ENCODE results near the gene CTIF. TPM values are rescaled to one million over a fixed set of nuclear protein-coding genes. Genes with fewer than 3 reads are reported as not detected.

The CTIF gene
- total and polyA plus RNA-seq, 12 donors, result 20.5 to 159 (median 57.0) TPM

- no peak for DNase-seq
- WGBS, 4 donors, result 80 to 85% (median 84%) methylated on average over 5 of the region's 5 CpGs
- Histone ChIP-seq H3K27ac (no peak overlapping the region), H3K4me3 (no peak overlapping the region), H3K4me1 (replicated peaks in 1 of 2) (no peaks in the 10 kb centered on the region), H3K27me3 (no peaks in the 10 kb centered on the region), H3K36me3 (replicated peaks in 1 of 2) (no peaks in the 10 kb centered on the region), H3K9me3 (replicated peaks in 1 of 3) (no peaks in the 10 kb centered on the region)
- no peak for TF ChIP-seq CTCF (IDR thresholded peaks at IDR 0.05)
- no peak for TF ChIP-seq POLR2A (IDR thresholded peaks at IDR 0.05)
- intact Hi-C loops (cut with DNase I), result no loop called here
Observed at GRCh38 chr18:48519431-48520100, 19.3 kb upstream of the CTIF start.

GRCh38 chr18:48521723-48522122, 17.1 kb upstream of the CTIF start:
- Histone ChIP-seq H3K36me3 (replicated peaks in 1 of 2) (no peaks in the 10 kb centered on the region), H3K4me1 (replicated peaks in 1 of 2) (no peaks in the 10 kb centered on the region), H3K4me3 (no peak overlapping the region), H3K27me3 (no peaks in the 10 kb centered on the region), H3K9me3 (replicated peaks in 1 of 3) (no peaks in the 10 kb centered on the region), H3K27ac (no peak overlapping the region)
- intact Hi-C loops (cut with DNase I), result no loop called here
- DNase-seq, result no peak
- TF ChIP-seq CTCF (IDR thresholded peaks at IDR 0.05) (no peak), POLR2A (IDR thresholded peaks at IDR 0.05) (no peak)
- 87 to 100% (median 90%) methylated on average over 4 to 5 of the region's 5 CpGs for WGBS, 4 donors

- no peaks in the 10 kb centered on the region for H3K27me3 ChIP-seq
- no peaks in the 10 kb centered on the region for H3K36me3 ChIP-seq (replicated peaks in 1 of 2)
- H3K9me3 ChIP-seq (replicated peaks in 1 of 3), result no peaks in the 10 kb centered on the region
- TF ChIP-seq POLR2A (IDR thresholded peaks at IDR 0.05), result no peak
- no peak for TF ChIP-seq CTCF (IDR thresholded peaks at IDR 0.05)
- intact Hi-C loops (cut with DNase I), result no loop called here
- DNase-seq, result no peak
- H3K4me3 ChIP-seq, result no peak overlapping the region
- H3K4me1 ChIP-seq (replicated peaks in 1 of 2), result no peaks in the 10 kb centered on the region
- H3K27ac ChIP-seq, result no peak overlapping the region
Observed at GRCh38 chr18:48525671-48526070, 13.2 kb upstream of the CTIF start.

- Histone ChIP-seq H3K27ac (no peak overlapping the region), H3K36me3 (replicated peaks in 1 of 2) (no peaks in the 10 kb centered on the region), H3K9me3 (replicated peaks in 1 of 3) (no peaks in the 10 kb centered on the region), H3K27me3 (no peaks in the 10 kb centered on the region), H3K4me1 (replicated peaks in 1 of 2) (no peaks in the 10 kb centered on the region), H3K4me3 (no peak overlapping the region)
- TF ChIP-seq CTCF (IDR thresholded peaks at IDR 0.05) (no peak), POLR2A (IDR thresholded peaks at IDR 0.05) (no peak)
- WGBS, 4 donors, result 80 to 92% (median 88%) methylated on average over 4 of the region's 4 CpGs
- intact Hi-C loops (cut with DNase I), result no loop called here
- DNase-seq, result no peak
Observed at GRCh38 chr18:48527461-48527860, 11.4 kb upstream of the CTIF start.
